ENCODE data around the gene MITF.
A peak's percentile ranks its signal among the peaks of the same experiment; 100 is the strongest.

Gene MITF

GRCh38 chr3:69716119-69716518 lies 23.1 kb upstream of the MITF start:
- H3K36me3 Mint-ChIP-seq (ENCODE audit: low read depth) = no peaks in the 10 kb centered on the region
- DNase-seq = no peak
- H3K27me3 Mint-ChIP-seq = peaks cover 1% of the 10 kb centered on the region
- H3K27ac Mint-ChIP-seq = no peak overlapping the region
- no peak for ATAC-seq
- H3K4me1 Mint-ChIP-seq = no peaks in the 10 kb centered on the region
- H3K9me3 Mint-ChIP-seq = no peaks in the 10 kb centered on the region
- H3K4me3 Mint-ChIP-seq = no peak overlapping the region

GRCh38 chr3:69718866-69719586 lies 20.2 kb upstream of the MITF start:
- Mint-ChIP-seq H3K9me3 (no peaks in the 10 kb centered on the region), H3K27ac (no peak overlapping the region), H3K4me1 (no peaks in the 10 kb centered on the region), H3K4me3 (no peak overlapping the region), H3K36me3 (ENCODE audit: low read depth) (no peaks in the 10 kb centered on the region), H3K27me3 (peaks cover 1% of the 10 kb centered on the region)
- DNase-seq (no peak), ATAC-seq (no peak)

- Mint-ChIP-seq H3K9me3 (no peaks in the 10 kb centered on the region), H3K4me3 (no peak overlapping the region), H3K4me1 (no peaks in the 10 kb centered on the region), H3K27me3 (no peaks in the 10 kb centered on the region), H3K36me3 (ENCODE audit: low read depth) (no peaks in the 10 kb centered on the region), H3K27ac (no peak overlapping the region)
- no peak for ATAC-seq
- no peak for DNase-seq
Measured at GRCh38 chr3:69719587-69720122, 19.6 kb upstream of the MITF start.

- no peak overlapping the region for H3K4me3 Mint-ChIP-seq
- no peaks in the 10 kb centered on the region for H3K4me1 Mint-ChIP-seq
- no peak overlapping the region for H3K27ac Mint-ChIP-seq
- ATAC-seq = no peak
- no peaks in the 10 kb centered on the region for H3K9me3 Mint-ChIP-seq
- no peak for DNase-seq
- H3K27me3 Mint-ChIP-seq = no peaks in the 10 kb centered on the region
- no peaks in the 10 kb centered on the region for H3K36me3 Mint-ChIP-seq (ENCODE audit: low read depth)
Measured at GRCh38 chr3:69720824-69721223, 18.4 kb upstream of the MITF start.

- H3K27me3 Mint-ChIP-seq = no peaks in the 10 kb centered on the region
- no peak for ATAC-seq
- no peak overlapping the region for H3K4me3 Mint-ChIP-seq
- no peak for DNase-seq
- no peaks in the 10 kb centered on the region for H3K9me3 Mint-ChIP-seq
- H3K4me1 Mint-ChIP-seq = no peaks in the 10 kb centered on the region
- no peak overlapping the region for H3K27ac Mint-ChIP-seq
- no peaks in the 10 kb centered on the region for H3K36me3 Mint-ChIP-seq (ENCODE audit: low read depth)
Measured at GRCh38 chr3:69723389-69723788, 15.9 kb upstream of the MITF start.

- no peak for ATAC-seq
- DNase-seq = no peak
- H3K9me3 Mint-ChIP-seq = no peaks in the 10 kb centered on the region
- H3K27ac Mint-ChIP-seq = no peak overlapping the region
- H3K27me3 Mint-ChIP-seq = no peaks in the 10 kb centered on the region
- no peaks in the 10 kb centered on the region for H3K4me1 Mint-ChIP-seq
- no peaks in the 10 kb centered on the region for H3K36me3 Mint-ChIP-seq (ENCODE audit: low read depth)
- H3K4me3 Mint-ChIP-seq = no peak overlapping the region
Measured at GRCh38 chr3:69724722-69725435, 14.4 kb upstream of the MITF start.

GRCh38 chr3:69725994-69726571 lies 13.2 kb upstream of the MITF start:
- no peaks in the 10 kb centered on the region for H3K36me3 Mint-ChIP-seq (ENCODE audit: low read depth)
- no peaks in the 10 kb centered on the region for H3K27me3 Mint-ChIP-seq
- no peak for ATAC-seq
- H3K4me1 Mint-ChIP-seq = no peaks in the 10 kb centered on the region
- no peak overlapping the region for H3K4me3 Mint-ChIP-seq
- no peak overlapping the region for H3K27ac Mint-ChIP-seq
- no peak for DNase-seq
- no peaks in the 10 kb centered on the region for H3K9me3 Mint-ChIP-seq

- no peaks in the 10 kb centered on the region for H3K9me3 Mint-ChIP-seq
- peaks cover 2% of the 10 kb centered on the region for H3K27me3 Mint-ChIP-seq
- DNase-seq (no peak), ATAC-seq (no peak)
- no peaks in the 10 kb centered on the region for H3K4me1 Mint-ChIP-seq
- H3K36me3 Mint-ChIP-seq (ENCODE audit: low read depth) = no peaks in the 10 kb centered on the region
- no peak overlapping the region for H3K27ac Mint-ChIP-seq
- H3K4me3 Mint-ChIP-seq = no peak overlapping the region
Measured at GRCh38 chr3:69729147-69729919, 9.9 kb upstream of the MITF start.

GRCh38 chr3:69731080-69731479 lies 8.2 kb upstream of the MITF start:
- no peak for DNase-seq
- Mint-ChIP-seq H3K27me3 (peaks cover 2% of the 10 kb centered on the region), H3K4me1 (no peaks in the 10 kb centered on the region), H3K9me3 (no peaks in the 10 kb centered on the region), H3K27ac (no peak overlapping the region), H3K36me3 (ENCODE audit: low read depth) (no peaks in the 10 kb centered on the region), H3K4me3 (no peak overlapping the region)
- ATAC-seq = no peak

- no peak for ATAC-seq
- H3K36me3 Mint-ChIP-seq (ENCODE audit: low read depth) = no peaks in the 10 kb centered on the region
- H3K27me3 Mint-ChIP-seq = peaks cover 42% of the 10 kb centered on the region
- H3K27ac Mint-ChIP-seq = no peak overlapping the region
- no peak for DNase-seq
- H3K4me1 Mint-ChIP-seq = no peaks in the 10 kb centered on the region
- H3K9me3 Mint-ChIP-seq = no peaks in the 10 kb centered on the region
- no peak overlapping the region for H3K4me3 Mint-ChIP-seq
Measured at GRCh38 chr3:69735893-69736292, 3.4 kb upstream of the MITF start.

- no peak for DNase-seq
- ATAC-seq = no peak
- Mint-ChIP-seq H3K27me3 (peaks cover 50% of the 10 kb centered on the region), H3K27ac (no peak overlapping the region), H3K9me3 (no peaks in the 10 kb centered on the region), H3K4me3 (no peak overlapping the region), H3K4me1 (no peaks in the 10 kb centered on the region), H3K36me3 (ENCODE audit: low read depth) (no peaks in the 10 kb centered on the region)
Measured at GRCh38 chr3:69737392-69737791, 1.9 kb upstream of the MITF start.

- no peak overlapping the region for H3K27ac Mint-ChIP-seq
- H3K27me3 Mint-ChIP-seq = peaks cover 52% of the 10 kb centered on the region
- DNase-seq = no peak
- ATAC-seq = no peak
- H3K4me1 Mint-ChIP-seq = no peaks in the 10 kb centered on the region
- H3K9me3 Mint-ChIP-seq = no peaks in the 10 kb centered on the region
- no peaks in the 10 kb centered on the region for H3K36me3 Mint-ChIP-seq (ENCODE audit: low read depth)
- H3K4me3 Mint-ChIP-seq = peak overlapping the region; percentile 66
Measured at GRCh38 chr3:69738315-69738714, 949 bp upstream of the MITF start.

GRCh38 chr3:69738859-69739203 lies 433 bp upstream of the MITF start:
- no peak for ATAC-seq
- Mint-ChIP-seq H3K36me3 (ENCODE audit: low read depth) (no peaks in the 10 kb centered on the region), H3K4me3 (peak overlapping the region; percentile 66), H3K4me1 (no peaks in the 10 kb centered on the region), H3K9me3 (no peaks in the 10 kb centered on the region), H3K27ac (no peak overlapping the region), H3K27me3 (peaks cover 54% of the 10 kb centered on the region)
- DNase-seq = no peak

- H3K27ac Mint-ChIP-seq = no peak overlapping the region
- H3K4me1 Mint-ChIP-seq = no peaks in the 10 kb centered on the region
- H3K36me3 Mint-ChIP-seq (ENCODE audit: low read depth) = no peaks in the 10 kb centered on the region
- ATAC-seq (no peak), DNase-seq (no peak)
- H3K4me3 Mint-ChIP-seq = no peak overlapping the region
- no peaks in the 10 kb centered on the region for H3K9me3 Mint-ChIP-seq
- peaks cover 53% of the 10 kb centered on the region for H3K27me3 Mint-ChIP-seq
Measured at GRCh38 chr3:69740103-69741021, 1.1 kb downstream of the MITF start.

All from activated naive CD8-positive, alpha-beta T cell treated with anti-CD3 and anti-CD28 coated beads, Interleukin-2, amount 50 U/mL, for 24 hours (primary cell).